ENCODE results near the gene CLEC16A. TPM values are rescaled to one million over a fixed set of nuclear protein-coding genes. Genes with fewer than 3 reads are reported as not detected.
"Not testable (repeated sequence)": the region's sequence is repeated elsewhere in the genome, so short reads cannot be mapped to it uniquely, and the experiment has no call there.

CLEC16A gene
- polyA plus RNA-seq, 3 donors = 24.2 to 26.8 (median 24.9) TPM

DNA sequence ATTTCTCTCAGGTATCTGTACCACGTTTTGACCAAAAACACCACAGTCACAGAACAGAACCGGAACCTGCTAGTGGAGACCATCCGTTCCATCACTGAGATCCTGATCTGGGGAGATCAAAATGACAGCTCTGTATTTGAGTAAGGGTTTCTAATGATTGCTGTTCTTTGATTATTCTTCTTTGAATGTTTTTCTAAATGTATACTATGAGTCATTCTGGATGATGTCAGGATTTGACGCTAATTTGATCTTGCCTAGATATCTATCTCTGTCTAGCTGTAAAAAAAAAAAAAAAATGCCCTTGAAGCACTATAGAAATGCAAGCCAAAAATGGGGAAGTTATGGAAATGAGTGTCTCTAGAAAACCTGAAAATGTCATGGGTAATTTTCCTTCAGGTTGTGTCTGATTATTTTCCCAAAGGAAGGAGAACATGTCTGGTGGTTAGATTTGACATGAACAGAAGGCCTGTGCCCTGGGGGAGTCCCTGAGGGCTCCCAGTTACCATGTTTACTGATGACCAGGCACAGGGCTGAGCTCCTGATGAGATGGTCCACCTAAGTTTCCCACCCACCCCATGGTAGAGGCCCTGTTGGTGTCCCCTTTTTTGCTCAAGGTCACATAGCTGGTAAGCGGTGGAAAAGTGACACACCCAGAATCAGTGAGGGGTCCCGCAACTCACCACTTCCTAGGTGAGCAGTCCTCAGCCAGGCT, 13.6 kb downstream of the CLEC16A start:
- no peak for DNase-seq (ENCODE audit: extremely low read depth in 1 of 11, low read depth in 9 of 11, low spot score in 4 of 11)

GRCh38 chr16:10959161-10959560, 14.8 kb downstream of the CLEC16A start:
- no peak for DNase-seq (ENCODE audit: extremely low read depth in 1 of 11, low read depth in 9 of 11, low spot score in 4 of 11)

- no peak for DNase-seq (ENCODE audit: extremely low read depth in 1 of 11, low read depth in 9 of 11, low spot score in 4 of 11)
Observed at GRCh38 chr16:10961231-10961630, 16.9 kb downstream of the CLEC16A start.

DNA sequence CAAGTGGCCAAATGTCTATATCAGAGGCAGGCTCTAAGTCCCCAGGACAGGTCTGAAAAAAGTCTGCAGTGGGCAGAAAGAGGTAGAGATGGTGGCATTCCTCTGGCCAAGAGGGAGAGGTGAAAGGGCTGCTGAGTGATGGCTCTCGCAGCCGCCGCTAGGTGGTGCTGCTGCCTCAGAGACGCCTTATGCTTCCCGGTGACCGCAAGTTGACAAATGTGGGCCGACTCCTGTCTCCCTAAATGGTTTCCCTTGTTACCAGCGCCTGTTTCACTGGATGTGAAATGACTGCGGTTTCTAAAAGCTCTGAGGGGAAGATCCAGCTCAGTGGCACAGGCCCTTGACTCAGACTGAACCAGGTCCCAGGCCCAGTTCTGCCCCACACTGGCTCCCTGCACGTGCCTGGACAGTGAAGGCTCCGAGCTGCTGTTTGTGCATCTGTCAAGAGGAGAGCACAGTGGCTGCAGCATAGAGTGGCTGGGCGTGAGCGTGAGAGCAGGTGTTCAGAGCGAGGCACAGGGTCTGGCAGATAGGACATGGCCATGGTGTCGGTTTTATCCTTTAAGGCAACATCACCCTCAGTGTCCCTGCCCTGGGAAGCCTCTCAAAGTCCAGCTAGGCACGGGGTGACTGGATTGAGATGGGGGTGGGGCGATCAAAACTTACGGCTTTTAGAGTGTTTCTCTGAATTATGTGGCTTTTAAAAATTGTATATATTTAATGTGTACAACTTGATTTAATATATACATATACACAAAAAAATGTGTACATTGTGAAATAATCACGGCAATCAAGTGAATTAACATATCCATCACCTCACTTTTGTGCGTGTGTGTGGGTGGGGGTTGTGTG, 19.9 kb downstream of the CLEC16A start:
- peak in 9 of 11 donors; percentile 62 to 76 (median 73) for DNase-seq (ENCODE audit: extremely low read depth in 1 of 11, low read depth in 9 of 11, low spot score in 4 of 11)

- DNase-seq (ENCODE audit: extremely low read depth in 1 of 11, low read depth in 9 of 11, low spot score in 4 of 11) = no peak
Observed at GRCh38 chr16:10964891-10965326, 20.5 kb downstream of the CLEC16A start.

DNA sequence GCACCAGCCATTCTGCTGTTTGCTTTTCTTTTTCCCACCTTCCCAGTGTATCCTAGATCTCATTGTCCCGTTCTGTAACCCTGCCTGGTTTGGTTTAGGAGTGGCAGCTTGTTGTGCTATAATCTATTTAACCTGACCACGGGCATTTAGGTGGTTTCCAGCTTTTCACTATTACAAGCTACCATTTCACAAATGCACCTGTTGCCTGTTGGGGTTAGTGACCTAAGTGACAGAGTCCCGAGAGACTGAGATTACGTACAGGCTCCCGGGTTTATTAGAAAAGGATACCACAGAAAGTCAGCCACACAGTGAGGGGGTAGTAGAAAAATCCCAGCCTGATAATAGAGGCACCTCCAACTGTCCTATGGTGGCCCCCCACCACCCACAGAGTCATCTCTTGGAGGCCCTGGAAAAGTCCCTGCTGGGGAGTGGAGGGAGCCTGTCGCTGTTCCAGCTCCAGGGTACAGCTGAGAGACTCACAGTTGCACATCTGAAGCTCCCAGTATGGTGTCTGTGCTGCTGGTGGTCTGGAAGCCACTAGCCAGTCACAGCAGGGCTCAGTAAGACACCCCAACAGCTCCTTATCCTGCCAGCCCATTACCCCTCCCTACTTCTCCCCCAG, 21.2 kb downstream of the CLEC16A start:
- no peak for DNase-seq (ENCODE audit: extremely low read depth in 1 of 11, low read depth in 9 of 11, low spot score in 4 of 11)

- no peak for DNase-seq (ENCODE audit: extremely low read depth in 1 of 11, low read depth in 9 of 11, low spot score in 4 of 11)
Observed at GRCh38 chr16:10966129-10966528, 21.8 kb downstream of the CLEC16A start.

GRCh38 chr16:10966559-10966958, 22.2 kb downstream of the CLEC16A start:
- not testable (repeated sequence) for DNase-seq (ENCODE audit: extremely low read depth in 1 of 11, low read depth in 9 of 11, low spot score in 4 of 11)

GRCh38 chr16:10967986-10968385, 23.6 kb downstream of the CLEC16A start:
- no peak for DNase-seq (ENCODE audit: extremely low read depth in 1 of 11, low read depth in 9 of 11, low spot score in 4 of 11)

DNA sequence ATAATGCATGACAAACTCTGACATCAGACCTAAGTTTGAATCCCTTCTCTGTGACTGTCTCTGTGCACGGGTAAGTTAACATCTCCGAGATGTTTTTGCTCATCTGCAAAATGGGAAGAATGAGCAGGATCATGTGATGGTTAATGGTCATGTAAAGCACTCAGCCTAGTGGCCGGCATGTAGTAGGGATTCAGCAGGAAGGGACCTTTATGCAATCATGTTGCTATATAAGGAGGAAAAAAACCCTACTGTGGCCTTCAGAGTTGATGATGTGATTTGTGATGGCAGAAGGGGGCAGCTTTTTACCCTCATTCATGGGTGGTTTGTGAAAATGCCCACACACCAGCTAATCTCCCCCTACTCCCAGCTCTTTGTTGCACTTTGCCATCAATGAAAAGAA, 24.1 kb downstream of the CLEC16A start:
- no peak for DNase-seq (ENCODE audit: extremely low read depth in 1 of 11, low read depth in 9 of 11, low spot score in 4 of 11)

DNA sequence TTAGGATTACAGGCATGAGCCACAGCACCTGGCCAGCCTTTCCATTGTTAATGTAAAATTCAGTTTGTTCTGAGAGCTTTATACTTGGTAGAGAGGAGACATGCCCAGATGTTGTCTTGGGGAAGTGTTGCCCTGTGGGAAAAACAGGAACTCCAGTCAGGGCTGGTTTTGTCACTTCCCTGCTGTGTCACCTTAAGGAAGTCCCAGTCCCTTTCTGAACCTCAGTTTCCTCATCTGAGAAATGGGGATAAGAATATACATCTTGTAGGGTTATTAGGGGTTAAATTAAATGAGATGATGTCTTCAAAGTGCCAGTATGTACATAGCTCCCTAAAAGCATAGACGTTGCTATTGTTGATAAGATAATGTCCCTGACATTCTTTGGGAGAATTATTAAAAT, 25.3 kb downstream of the CLEC16A start:
- DNase-seq (ENCODE audit: extremely low read depth in 1 of 11, low read depth in 9 of 11, low spot score in 4 of 11) = no peak

GRCh38 chr16:10970065-10970464, 25.7 kb downstream of the CLEC16A start:
- no peak for DNase-seq (ENCODE audit: extremely low read depth in 1 of 11, low read depth in 9 of 11, low spot score in 4 of 11)

- DNase-seq (ENCODE audit: extremely low read depth in 1 of 11, low read depth in 9 of 11, low spot score in 4 of 11) = peak; percentile 51 to 84 (median 72)
Observed at GRCh38 chr16:10971560-10971961, 27.2 kb downstream of the CLEC16A start.

GRCh38 chr16:10972108-10972818, 27.9 kb downstream of the CLEC16A start:
- no peak for DNase-seq (ENCODE audit: extremely low read depth in 1 of 11, low read depth in 9 of 11, low spot score in 4 of 11)

- no peak for DNase-seq (ENCODE audit: extremely low read depth in 1 of 11, low read depth in 9 of 11, low spot score in 4 of 11)
Observed at GRCh38 chr16:10972819-10973464, 28.6 kb downstream of the CLEC16A start.

DNA sequence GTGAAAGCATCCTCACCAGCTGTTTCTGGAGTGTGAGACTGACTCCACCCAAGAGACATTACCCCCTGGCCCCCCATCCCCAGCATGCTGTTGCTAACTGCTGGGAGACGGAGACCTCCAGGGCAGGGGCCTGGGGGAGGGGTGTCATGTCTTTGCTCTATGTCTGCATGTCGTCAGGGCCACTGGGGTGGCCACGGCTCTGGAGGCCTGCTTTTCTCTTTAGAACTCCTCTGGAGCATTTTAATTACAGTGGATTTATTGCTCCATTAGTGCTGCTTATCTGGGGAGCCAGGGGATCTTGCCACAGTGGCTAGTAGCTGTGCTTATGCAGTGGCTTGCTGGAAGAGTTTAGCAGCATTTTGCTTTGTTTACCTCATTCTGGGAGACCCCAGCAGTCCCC, 32.3 kb downstream of the CLEC16A start:
- DNase-seq (ENCODE audit: extremely low read depth in 1 of 11, low read depth in 9 of 11, low spot score in 4 of 11) = peak in 9 of 11 donors; percentile 53 to 72 (median 66)

- DNase-seq (ENCODE audit: extremely low read depth in 1 of 11, low read depth in 9 of 11, low spot score in 4 of 11) = no peak
Observed at GRCh38 chr16:10978124-10978523, 33.8 kb downstream of the CLEC16A start.

DNA sequence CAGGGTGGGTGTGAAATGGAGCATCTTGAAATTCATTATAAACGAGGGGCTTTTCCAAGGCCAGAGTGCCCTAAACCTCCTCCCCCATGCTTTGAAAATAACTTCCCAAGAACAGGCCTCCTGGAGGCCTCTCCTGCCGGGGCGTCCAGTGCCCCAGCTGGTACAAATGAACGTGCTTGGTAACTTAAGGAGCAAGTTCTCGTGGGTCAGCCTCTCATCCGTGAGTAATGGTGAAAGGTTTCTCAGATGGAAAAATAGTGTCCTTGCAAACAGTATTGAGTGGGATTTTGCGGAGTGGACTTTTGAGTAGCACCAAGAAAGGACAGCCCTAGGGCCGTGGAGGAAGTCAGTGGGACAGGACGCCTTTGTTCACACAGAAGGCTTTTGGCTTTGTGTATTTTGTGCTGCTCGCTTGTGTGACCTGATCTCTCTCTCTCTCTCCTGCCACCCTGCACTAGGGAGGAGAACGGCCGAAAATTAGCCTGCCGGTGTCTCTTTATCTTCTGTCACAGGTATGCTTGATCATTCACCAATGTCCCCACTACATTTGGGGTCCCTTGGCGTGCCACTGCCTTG, 34.6 kb downstream of the CLEC16A start:
- no peak for DNase-seq (ENCODE audit: extremely low read depth in 1 of 11, low read depth in 9 of 11, low spot score in 4 of 11)
